K562 (cell line): ENCODE measurements around the gene ZBED4. TPM values are rescaled to one million over a fixed set of nuclear protein-coding genes. Genes with fewer than 3 reads are reported as not detected.

ENCODE experiments used
- ATAC-seq: fragments of 200-7000 bp; cut with Tn5 transposase; 3 replicates; pipeline ENCODE4 v1.9.1; 2020; ENCODE audit warnings: moderate library complexity
- BruUV-seq: library from RNA; stranded (reverse); fragments of 400-500 nt; replicated peaks from 2 replicates; lab custom pipeline; 2021; lab: Mats Ljungman, UMichigan
- CTCF ChIA-PET: fragments of 300-600 bp; formaldehyde crosslinking; extraction: SDS; loops from one replicate; lab custom pipeline; 2021; ENCODE audit warnings: low intra/inter-chr PET ratio; lab: Yijun Ruan, JAX
- POLR2A ChIA-PET: fragments of 300-600, 350-650 bp; sonication (Branson Sonifier 250); formaldehyde crosslinking; extraction: SDS; loops from one replicate; lab custom pipeline; 2021; ENCODE audit warnings: antibody characterized with exemption, inconsistent platforms; lab: Yijun Ruan, JAX
- DNase-seq, 4 experiments: peaks; one replicate each; pipeline versions ENCODE4 v3.0.0 to v3.0.0-alpha.2; 2011 to 2018; ENCODE audit warnings: low spot score in 3 of 4, mixed read lengths in 3 of 4; ENCODE audit errors: extremely low read depth in 1 of 4
- FAIRE-seq: peaks from 2 replicates; lab custom pipeline; 2011; peaks lifted over from hg19 to GRCh38; lab: Jason Lieb, UNC
- H2AFZ ChIP-seq: 2 replicates; pipeline ENCODE4 v1.6.0; 2011; ENCODE audit warnings: low read depth, low read length, control low read depth, inconsistent platforms
- H3K27ac ChIP-seq: fragments of 200-600 bp; 3 replicates; pipeline ENCODE4 v1.8.0; 2011; ENCODE audit warnings: low read depth, mild to moderate bottlenecking, control low read depth, inconsistent platforms, low read length, moderate library complexity, mixed read lengths; ENCODE audit errors: extremely low read depth
- H3K27me3 ChIP-seq, 2 experiments: fragments of 300-600 bp in 1 of 2; 2 replicates in 1 of 2; 3 replicates in 1 of 2; pipeline versions ENCODE4 v1.6.0 to v1.8.0; 2011; ENCODE audit warnings: inconsistent platforms in 2 of 2, low read length in 2 of 2, mild to moderate bottlenecking in 1 of 2, mixed read lengths in 1 of 2, moderate library complexity in 1 of 2; ENCODE audit not compliant: control insufficient read depth in 2 of 2, insufficient read depth in 2 of 2
- H3K36me3 ChIP-seq: fragments of 300-600 bp; 3 replicates; pipeline ENCODE4 v1.8.0; 2011; ENCODE audit warnings: mild to moderate bottlenecking, low read length, inconsistent platforms; ENCODE audit not compliant: control insufficient read depth, insufficient read depth
- H3K4me1 ChIP-seq, 2 experiments: fragments of 200-600 bp in 1 of 2; replicated peaks in 1 of 2; 2 replicates in 1 of 2; 3 replicates in 1 of 2; pipeline versions ENCODE4 v1.5.1 to v1.8.0; 2011; ENCODE audit warnings: inconsistent platforms in 2 of 2, low read length in 2 of 2, mild to moderate bottlenecking in 1 of 2, mixed read lengths in 1 of 2, moderate library complexity in 1 of 2; ENCODE audit not compliant: control insufficient read depth in 2 of 2, insufficient read depth in 2 of 2
- H3K4me2 ChIP-seq: 2 replicates; pipeline ENCODE4 v1.6.1; 2011; ENCODE audit warnings: low read length, control low read depth, inconsistent platforms, mixed read lengths; ENCODE audit not compliant: insufficient read depth
- H3K4me3 ChIP-seq: fragments of 200-600 bp; sonication (generic), shearing (Covaris generic); 2 replicates; pipeline ENCODE4 v1.5.1; 2016; ENCODE audit warnings: control low read depth, inconsistent platforms
- H3K79me2 ChIP-seq: fragments of 200-600 bp; 3 replicates; pipeline ENCODE4 v1.8.0; 2011; ENCODE audit warnings: low read length, inconsistent platforms; ENCODE audit not compliant: control insufficient read depth, insufficient read depth
- H3K9ac ChIP-seq, 2 experiments: 2 replicates each; pipeline versions ENCODE4 v1.6.0 to v1.6.1; 2011; ENCODE audit warnings: low read depth in 2 of 2, low read length in 2 of 2, control low read depth in 1 of 2, inconsistent platforms in 1 of 2, mild to moderate bottlenecking in 1 of 2, mixed read lengths in 1 of 2; ENCODE audit not compliant: insufficient read depth in 1 of 2
- H3K9me1 ChIP-seq: one replicate; pipeline ENCODE4 v1.6.0; 2011; ENCODE audit warnings: inconsistent platforms, mild to moderate bottlenecking, low read length, moderate library complexity; ENCODE audit not compliant: control insufficient read depth, insufficient read depth
- H3K9me3 ChIP-seq: replicated peaks from 2 replicates; pipeline ENCODE4 v1.5.1; 2011; ENCODE audit warnings: low read depth, low read length, inconsistent platforms; ENCODE audit not compliant: control insufficient read depth, insufficient read depth
- H4K20me1 ChIP-seq: replicated peaks from 2 replicates; pipeline ENCODE4 v1.6.1; 2011; ENCODE audit warnings: low read length, inconsistent platforms, mixed read lengths; ENCODE audit not compliant: control insufficient read depth, insufficient read depth
- BCL6 ChIP-seq: fragments of 250-450 bp; sonication (Bioruptor Pico); IDR thresholded peaks from 2 replicates; pipeline ENCODE4 v1.4.0; 2020
- ELF4 ChIP-seq: fragments of 450-650 bp; formaldehyde crosslinking; IDR thresholded peaks from 2 replicates; pipeline ENCODE4 v1.4.0; 2022; ENCODE audit warnings: missing genetic modification characterization
- HNRNPL ChIP-seq: fragments of 200-400 bp; formaldehyde crosslinking; IDR thresholded peaks from 2 replicates; pipeline ENCODE4 v1.6.1; 2017; ENCODE audit warnings: low read depth, mild to moderate bottlenecking, low read length
- TOE1 ChIP-seq, 2 experiments: fragments of 450-650 bp in 1 of 2; sonication (generic) in 1 of 2; formaldehyde crosslinking in 1 of 2; IDR thresholded peaks; 2 replicates each; pipeline versions ENCODE4 v1.7.1 to v1.8.0; 2016 to 2022; ENCODE audit warnings: borderline replicate concordance in 2 of 2, mild to moderate bottlenecking in 2 of 2, antibody characterized with exemption in 1 of 2, inconsistent platforms in 1 of 2, low read depth in 1 of 2, missing genetic modification reagents in 1 of 2, moderate library complexity in 1 of 2
- WGBS: fragments of 100-300 bp; shearing (Covaris generic); methylation state at CpG from one replicate; pipeline ENCODE4 v1.1.6; 2016; ENCODE audit warnings: low coverage, mixed read lengths; ENCODE audit not compliant: insufficient coverage; ENCODE audit errors: missing lambda C conversion rate; 5-methylcytosine and 5-hydroxymethylcytosine counted together
- in situ Hi-C: fragments of 300-500 bp; cut with MboI; formaldehyde crosslinking; loops from 4 replicates; pipeline ENCODE4 v1.15.0; 2018; ENCODE audit warnings: inconsistent platforms, mixed read lengths
- intact Hi-C: fragments of 100-400 bp; cut with micrococcal nuclease; formaldehyde crosslinking; loops from 2 replicates; pipeline ENCODE4 v1.14.2; 2022
- polyA plus RNA-seq, 8 experiments: library from polyadenylated mRNA; depleted of rRNA in 4 of 8; stranded (reverse) in 5 of 8; unstranded in 3 of 8; fragments of >200 nt; fragmentation: Nextera tagmentation in 2 of 8; fragmentation: Illumina TruSeq in 1 of 8; extraction: Ambion mirVana in 2 of 8; extraction: Trizol in 1 of 8; gene quantifications; 2 replicates each; pipeline versions ENCODE4 v1.2.1 to v1.2.3, GENCODE V29; 2011 to 2014; ENCODE audit warnings: inconsistent platforms in 1 of 8, missing spikeins in 1 of 8
- total RNA-seq, 7 experiments: library from RNA; depleted of rRNA in 6 of 7; stranded (reverse); fragments of >200 nt in 6 of 7; fragmentation: Illumina TruSeq in 2 of 7; extraction: Trizol in 2 of 7; gene quantifications; 2 replicates each; pipeline versions ENCODE4 v1.2.1 to v1.2.3, GENCODE V29; 2011 to 2021; ENCODE audit warnings: low replicate concordance in 1 of 7

ZBED4 gene
- total and polyA plus RNA-seq, 9 of the 15 experiments (the other 6 are each of a cell fraction or from before 2014, with no cell fraction given) = 1.5 to 16.8 (median 7.4) TPM

GRCh38 chr22:49937758-49938564, 84.3 kb downstream of the ZBED4 start:
- Histone ChIP-seq H3K9ac (peak overlapping the region in 1 of 2 experiments; percentile 68; a peak in 2 of 4 replicates), H4K20me1 (no peaks in the 10 kb centered on the region), H3K79me2 (no peaks in the 10 kb centered on the region), H3K4me3 (no peak overlapping the region), H3K4me1 (peaks cover 21 to 66% of the 10 kb centered on the region in 2 experiments), H3K9me1 (no peaks in the 10 kb centered on the region), H3K9me3 (no peaks in the 10 kb centered on the region), H3K27me3 (no peaks in the 10 kb centered on the region), H3K36me3 (no peaks in the 10 kb centered on the region), H2AFZ (no peak overlapping the region), H3K27ac (no peak overlapping the region), H3K4me2 (no peak overlapping the region)
- WGBS = 86% methylated on average over 10 of the region's 27 CpGs
- POLR2A ChIA-PET = no interaction called here
- FAIRE-seq (no peak), DNase-seq (no peak), ATAC-seq (no peak)
- CTCF ChIA-PET = no interaction called here
- intact Hi-C loops (no loop called here), in situ Hi-C loops (no loop called here)
- TF ChIP-seq BCL6 (CRISPR knock-in tag) = no peak
- TF ChIP-seq TOE1 (IDR thresholded peaks at IDR 0.05; ENCODE audit: borderline replicate concordance) = no peak
- TF ChIP-seq TOE1 (CRISPR knock-in tag; IDR thresholded peaks at IDR 0.05; ENCODE audit: borderline replicate concordance, low read depth) = no peak
- no peak for TF ChIP-seq HNRNPL
- TF ChIP-seq ELF4 (CRISPR knock-in tag) = no peak
- BruUV-seq = no TSS peak
